Neutrophil (primary cell): Measurements from ENCODE around the gene ARHGEF16.

Experiments used
- H3K27ac ChIP-seq: fragments of 200-600 bp; sonication (generic); 2 replicates; pipeline ENCODE4 v1.5.1; 2016; ENCODE audit warnings: mild to moderate bottlenecking, moderate library complexity
- H3K27me3 ChIP-seq: fragments of 200-600 bp; sonication (generic); 2 replicates; pipeline ENCODE4 v1.6.0; 2016; ENCODE audit warnings: mild to moderate bottlenecking
- H3K36me3 ChIP-seq: fragments of 200-600 bp; sonication (generic); 2 replicates; pipeline ENCODE4 v1.5.1; 2017
- H3K4me1 ChIP-seq, 2 experiments: fragments of 200-600 bp in 1 of 2; sonication (generic) in 1 of 2; 1 replicate in 1 of 2; 2 replicates in 1 of 2; pipeline versions ENCODE4 v1.5.1 to v1.6.1; 2013 to 2016; ENCODE audit warnings: low read depth in 1 of 2, low read length in 1 of 2, mild to moderate bottlenecking in 1 of 2, moderate library complexity in 1 of 2; ENCODE audit not compliant: control insufficient read depth in 1 of 2, insufficient read depth in 1 of 2
- H3K4me3 ChIP-seq, 2 experiments: fragments of 200-600 bp in 1 of 2; sonication (generic) in 1 of 2; 1 replicate in 1 of 2; 2 replicates in 1 of 2; pipeline ENCODE4 v1.5.1; 2013 to 2016; ENCODE audit warnings: low read depth in 1 of 2, low read length in 1 of 2, mild to moderate bottlenecking in 1 of 2, moderate library complexity in 1 of 2
- H3K9me3 ChIP-seq: fragments of 200-600 bp; sonication (generic); 2 replicates; pipeline ENCODE4 v1.5.1; 2016
- CTCF ChIP-seq: fragments of 200-600 bp; sonication (generic); IDR thresholded peaks from 2 replicates; pipeline ENCODE4 v1.5.1; 2016; ENCODE audit warnings: antibody characterized with exemption

The ARHGEF16 gene

GRCh38 chr1:3469849-3470649, 15.6 kb downstream of the ARHGEF16 start:
- no peaks in the 10 kb centered on the region for H3K4me1 ChIP-seq
- no peaks in the 10 kb centered on the region for H3K36me3 ChIP-seq
- no peak overlapping the region for H3K4me3 ChIP-seq
- no peak for TF ChIP-seq CTCF
- no peak overlapping the region for H3K27ac ChIP-seq
- no peaks in the 10 kb centered on the region for H3K9me3 ChIP-seq
- H3K27me3 ChIP-seq: no peaks in the 10 kb centered on the region

GRCh38 chr1:3470650-3471355, 16.3 kb downstream of the ARHGEF16 start:
- Histone ChIP-seq H3K4me1 (no peaks in the 10 kb centered on the region), H3K27me3 (no peaks in the 10 kb centered on the region), H3K27ac (no peak overlapping the region)

GRCh38 chr1:3471356-3472087, 17.1 kb downstream of the ARHGEF16 start:
- Histone ChIP-seq H3K36me3 (no peaks in the 10 kb centered on the region), H3K27ac (no peak overlapping the region), H3K4me1 (no peaks in the 10 kb centered on the region), H3K4me3 (no peak overlapping the region), H3K9me3 (no peaks in the 10 kb centered on the region), H3K27me3 (no peaks in the 10 kb centered on the region)
- TF ChIP-seq CTCF: no peak

More at GRCh38 chr1:3470650-3471355, 16.3 kb downstream of the ARHGEF16 start:
- H3K36me3 ChIP-seq: no peaks in the 10 kb centered on the region
- H3K9me3 ChIP-seq: no peaks in the 10 kb centered on the region
- TF ChIP-seq CTCF: no peak
- no peak overlapping the region for H3K4me3 ChIP-seq

- Histone ChIP-seq H3K27ac (no peak overlapping the region), H3K4me1 (no peaks in the 10 kb centered on the region), H3K27me3 (no peaks in the 10 kb centered on the region), H3K36me3 (no peaks in the 10 kb centered on the region), H3K9me3 (no peaks in the 10 kb centered on the region), H3K4me3 (no peak overlapping the region)
- TF ChIP-seq CTCF: no peak
These were observed 17.8 kb downstream of the ARHGEF16 start for GRCh38 chr1:3472088-3472850.

- no peak overlapping the region for H3K27ac ChIP-seq
- no peaks in the 10 kb centered on the region for H3K9me3 ChIP-seq
- no peaks in the 10 kb centered on the region for H3K27me3 ChIP-seq
- no peaks in the 10 kb centered on the region for H3K36me3 ChIP-seq
- no peaks in the 10 kb centered on the region for H3K4me1 ChIP-seq
- TF ChIP-seq CTCF: no peak
- H3K4me3 ChIP-seq: no peak overlapping the region
These were observed 18.4 kb downstream of the ARHGEF16 start for GRCh38 chr1:3472906-3473305.
